K562 (cell line): ENCODE data around the gene RRAGB. TPM values are rescaled to one million over a fixed set of nuclear protein-coding genes. Genes with fewer than 3 reads are reported as not detected.

Experiments
- ATAC-seq: fragments of 200-7000 bp; cut with Tn5 transposase; 3 replicates; pipeline ENCODE4 v1.9.1; 2020; ENCODE audit warnings: moderate library complexity
- BruUV-seq: library from RNA; stranded (reverse); fragments of 400-500 nt; replicated peaks from 2 replicates; lab custom pipeline; 2021; lab: Mats Ljungman, UMichigan
- CTCF ChIA-PET: fragments of 300-600 bp; formaldehyde crosslinking; extraction: SDS; loops from one replicate; lab custom pipeline; 2021; ENCODE audit warnings: low intra/inter-chr PET ratio; lab: Yijun Ruan, JAX
- POLR2A ChIA-PET: fragments of 300-600, 350-650 bp; sonication (Branson Sonifier 250); formaldehyde crosslinking; extraction: SDS; loops from one replicate; lab custom pipeline; 2021; ENCODE audit warnings: antibody characterized with exemption, inconsistent platforms; lab: Yijun Ruan, JAX
- DNase-seq, 4 experiments: peaks; one replicate each; pipeline versions ENCODE4 v3.0.0 to v3.0.0-alpha.2; 2011 to 2018; ENCODE audit warnings: low spot score in 3 of 4, mixed read lengths in 3 of 4; ENCODE audit errors: extremely low read depth in 1 of 4
- FAIRE-seq: peaks from 2 replicates; lab custom pipeline; 2011; peaks lifted over from hg19 to GRCh38; lab: Jason Lieb, UNC
- H2AFZ ChIP-seq: 2 replicates; pipeline ENCODE4 v1.6.0; 2011; ENCODE audit warnings: low read depth, low read length, control low read depth, inconsistent platforms
- H3K27ac ChIP-seq: fragments of 200-600 bp; 3 replicates; pipeline ENCODE4 v1.8.0; 2011; ENCODE audit warnings: low read depth, mild to moderate bottlenecking, control low read depth, inconsistent platforms, low read length, moderate library complexity, mixed read lengths; ENCODE audit errors: extremely low read depth
- H3K27me3 ChIP-seq, 2 experiments: fragments of 300-600 bp in 1 of 2; 2 replicates in 1 of 2; 3 replicates in 1 of 2; pipeline versions ENCODE4 v1.6.0 to v1.8.0; 2011; ENCODE audit warnings: inconsistent platforms in 2 of 2, low read length in 2 of 2, mild to moderate bottlenecking in 1 of 2, mixed read lengths in 1 of 2, moderate library complexity in 1 of 2; ENCODE audit not compliant: control insufficient read depth in 2 of 2, insufficient read depth in 2 of 2
- H3K36me3 ChIP-seq: fragments of 300-600 bp; 3 replicates; pipeline ENCODE4 v1.8.0; 2011; ENCODE audit warnings: mild to moderate bottlenecking, low read length, inconsistent platforms; ENCODE audit not compliant: control insufficient read depth, insufficient read depth
- H3K4me1 ChIP-seq, 2 experiments: fragments of 200-600 bp in 1 of 2; replicated peaks in 1 of 2; 2 replicates in 1 of 2; 3 replicates in 1 of 2; pipeline versions ENCODE4 v1.5.1 to v1.8.0; 2011; ENCODE audit warnings: inconsistent platforms in 2 of 2, low read length in 2 of 2, mild to moderate bottlenecking in 1 of 2, mixed read lengths in 1 of 2, moderate library complexity in 1 of 2; ENCODE audit not compliant: control insufficient read depth in 2 of 2, insufficient read depth in 2 of 2
- H3K4me2 ChIP-seq: 2 replicates; pipeline ENCODE4 v1.6.1; 2011; ENCODE audit warnings: low read length, control low read depth, inconsistent platforms, mixed read lengths; ENCODE audit not compliant: insufficient read depth
- H3K4me3 ChIP-seq: fragments of 200-600 bp; sonication (generic), shearing (Covaris generic); 2 replicates; pipeline ENCODE4 v1.5.1; 2016; ENCODE audit warnings: control low read depth, inconsistent platforms
- H3K79me2 ChIP-seq: fragments of 200-600 bp; 3 replicates; pipeline ENCODE4 v1.8.0; 2011; ENCODE audit warnings: low read length, inconsistent platforms; ENCODE audit not compliant: control insufficient read depth, insufficient read depth
- H3K9ac ChIP-seq, 2 experiments: 2 replicates each; pipeline versions ENCODE4 v1.6.0 to v1.6.1; 2011; ENCODE audit warnings: low read depth in 2 of 2, low read length in 2 of 2, control low read depth in 1 of 2, inconsistent platforms in 1 of 2, mild to moderate bottlenecking in 1 of 2, mixed read lengths in 1 of 2; ENCODE audit not compliant: insufficient read depth in 1 of 2
- H3K9me1 ChIP-seq: one replicate; pipeline ENCODE4 v1.6.0; 2011; ENCODE audit warnings: inconsistent platforms, mild to moderate bottlenecking, low read length, moderate library complexity; ENCODE audit not compliant: control insufficient read depth, insufficient read depth
- H3K9me3 ChIP-seq: replicated peaks from 2 replicates; pipeline ENCODE4 v1.5.1; 2011; ENCODE audit warnings: low read depth, low read length, inconsistent platforms; ENCODE audit not compliant: control insufficient read depth, insufficient read depth
- H4K20me1 ChIP-seq: replicated peaks from 2 replicates; pipeline ENCODE4 v1.6.1; 2011; ENCODE audit warnings: low read length, inconsistent platforms, mixed read lengths; ENCODE audit not compliant: control insufficient read depth, insufficient read depth
- CEBPZ ChIP-seq: fragments of 150-350 bp; IDR thresholded peaks from 2 replicates; pipeline ENCODE4 v1.6.1; 2014; ENCODE audit warnings: low read depth, mild to moderate bottlenecking, low read length, borderline replicate concordance
- CTCFL ChIP-seq: IDR thresholded peaks from 2 replicates; pipeline ENCODE4 v1.6.1; 2011; ENCODE audit warnings: borderline replicate concordance, low read depth, mild to moderate bottlenecking, moderate library complexity, low read length; ENCODE audit not compliant: insufficient read depth, poor library complexity, severe bottlenecking
- NRF1 ChIP-seq, 2 experiments: fragments of 450-650 bp; IDR thresholded peaks in 1 of 2; conservative IDR thresholded peaks in 1 of 2; 2 replicates each; pipeline ENCODE4 v1.6.1; 2014; ENCODE audit warnings: mild to moderate bottlenecking in 2 of 2
- PBX2 ChIP-seq, 2 experiments: IDR thresholded peaks in 1 of 2; conservative IDR thresholded peaks in 1 of 2; 2 replicates each; pipeline ENCODE4 v1.6.1; 2016; ENCODE audit warnings: low read depth in 2 of 2, mild to moderate bottlenecking in 1 of 2, missing compliant biosample characterization in 1 of 2, missing genetic modification characterization in 1 of 2, moderate library complexity in 1 of 2
- ZFP1 ChIP-seq: fragments of 450-650 bp; formaldehyde crosslinking; IDR thresholded peaks from 2 replicates; pipeline ENCODE4 v1.4.0; 2020; ENCODE audit warnings: mild to moderate bottlenecking, mixed read lengths
- ZSCAN29 ChIP-seq: fragments of 450-650 bp; IDR thresholded peaks from 2 replicates; pipeline ENCODE4 v1.6.1; 2017
- WGBS: fragments of 100-300 bp; shearing (Covaris generic); methylation state at CpG from one replicate; pipeline ENCODE4 v1.1.6; 2016; ENCODE audit warnings: low coverage, mixed read lengths; ENCODE audit not compliant: insufficient coverage; ENCODE audit errors: missing lambda C conversion rate; 5-methylcytosine and 5-hydroxymethylcytosine counted together
- in situ Hi-C: fragments of 300-500 bp; cut with MboI; formaldehyde crosslinking; loops from 4 replicates; pipeline ENCODE4 v1.15.0; 2018; ENCODE audit warnings: inconsistent platforms, mixed read lengths
- intact Hi-C: fragments of 100-400 bp; cut with micrococcal nuclease; formaldehyde crosslinking; loops from 2 replicates; pipeline ENCODE4 v1.14.2; 2022
- polyA plus RNA-seq, 8 experiments: library from polyadenylated mRNA; depleted of rRNA in 4 of 8; stranded (reverse) in 5 of 8; unstranded in 3 of 8; fragments of >200 nt; fragmentation: Nextera tagmentation in 2 of 8; fragmentation: Illumina TruSeq in 1 of 8; extraction: Ambion mirVana in 2 of 8; extraction: Trizol in 1 of 8; gene quantifications; 2 replicates each; pipeline versions ENCODE4 v1.2.1 to v1.2.3, GENCODE V29; 2011 to 2014; ENCODE audit warnings: inconsistent platforms in 1 of 8, missing spikeins in 1 of 8
- total RNA-seq, 7 experiments: library from RNA; depleted of rRNA in 6 of 7; stranded (reverse); fragments of >200 nt in 6 of 7; fragmentation: Illumina TruSeq in 2 of 7; extraction: Trizol in 2 of 7; gene quantifications; 2 replicates each; pipeline versions ENCODE4 v1.2.1 to v1.2.3, GENCODE V29; 2011 to 2021; ENCODE audit warnings: low replicate concordance in 1 of 7
- TF ChIP-seq, protein P1 (sequence below): fragments of 250-450 bp; sonication (Bioruptor Pico); IDR thresholded peaks from 2 replicates; pipeline ENCODE4 v1.4.0; 2020

Gene RRAGB
- total and polyA plus RNA-seq, 9 of the 15 experiments (the other 6 are each of a cell fraction or from before 2014, with no cell fraction given) = 5.6 to 15.6 (median 9.1) TPM

- FAIRE-seq = no peak
- no peak for TF ChIP-seq ZFP1 (CRISPR knock-in tag)
- TF ChIP-seq NRF1 (conservative IDR thresholded peaks at IDR 0.05 in 1 of 2, IDR thresholded peaks at IDR 0.05 in 1 of 2) = no peak
- TF ChIP-seq ZSCAN29 = no peak
- TF ChIP-seq, protein P1, sequence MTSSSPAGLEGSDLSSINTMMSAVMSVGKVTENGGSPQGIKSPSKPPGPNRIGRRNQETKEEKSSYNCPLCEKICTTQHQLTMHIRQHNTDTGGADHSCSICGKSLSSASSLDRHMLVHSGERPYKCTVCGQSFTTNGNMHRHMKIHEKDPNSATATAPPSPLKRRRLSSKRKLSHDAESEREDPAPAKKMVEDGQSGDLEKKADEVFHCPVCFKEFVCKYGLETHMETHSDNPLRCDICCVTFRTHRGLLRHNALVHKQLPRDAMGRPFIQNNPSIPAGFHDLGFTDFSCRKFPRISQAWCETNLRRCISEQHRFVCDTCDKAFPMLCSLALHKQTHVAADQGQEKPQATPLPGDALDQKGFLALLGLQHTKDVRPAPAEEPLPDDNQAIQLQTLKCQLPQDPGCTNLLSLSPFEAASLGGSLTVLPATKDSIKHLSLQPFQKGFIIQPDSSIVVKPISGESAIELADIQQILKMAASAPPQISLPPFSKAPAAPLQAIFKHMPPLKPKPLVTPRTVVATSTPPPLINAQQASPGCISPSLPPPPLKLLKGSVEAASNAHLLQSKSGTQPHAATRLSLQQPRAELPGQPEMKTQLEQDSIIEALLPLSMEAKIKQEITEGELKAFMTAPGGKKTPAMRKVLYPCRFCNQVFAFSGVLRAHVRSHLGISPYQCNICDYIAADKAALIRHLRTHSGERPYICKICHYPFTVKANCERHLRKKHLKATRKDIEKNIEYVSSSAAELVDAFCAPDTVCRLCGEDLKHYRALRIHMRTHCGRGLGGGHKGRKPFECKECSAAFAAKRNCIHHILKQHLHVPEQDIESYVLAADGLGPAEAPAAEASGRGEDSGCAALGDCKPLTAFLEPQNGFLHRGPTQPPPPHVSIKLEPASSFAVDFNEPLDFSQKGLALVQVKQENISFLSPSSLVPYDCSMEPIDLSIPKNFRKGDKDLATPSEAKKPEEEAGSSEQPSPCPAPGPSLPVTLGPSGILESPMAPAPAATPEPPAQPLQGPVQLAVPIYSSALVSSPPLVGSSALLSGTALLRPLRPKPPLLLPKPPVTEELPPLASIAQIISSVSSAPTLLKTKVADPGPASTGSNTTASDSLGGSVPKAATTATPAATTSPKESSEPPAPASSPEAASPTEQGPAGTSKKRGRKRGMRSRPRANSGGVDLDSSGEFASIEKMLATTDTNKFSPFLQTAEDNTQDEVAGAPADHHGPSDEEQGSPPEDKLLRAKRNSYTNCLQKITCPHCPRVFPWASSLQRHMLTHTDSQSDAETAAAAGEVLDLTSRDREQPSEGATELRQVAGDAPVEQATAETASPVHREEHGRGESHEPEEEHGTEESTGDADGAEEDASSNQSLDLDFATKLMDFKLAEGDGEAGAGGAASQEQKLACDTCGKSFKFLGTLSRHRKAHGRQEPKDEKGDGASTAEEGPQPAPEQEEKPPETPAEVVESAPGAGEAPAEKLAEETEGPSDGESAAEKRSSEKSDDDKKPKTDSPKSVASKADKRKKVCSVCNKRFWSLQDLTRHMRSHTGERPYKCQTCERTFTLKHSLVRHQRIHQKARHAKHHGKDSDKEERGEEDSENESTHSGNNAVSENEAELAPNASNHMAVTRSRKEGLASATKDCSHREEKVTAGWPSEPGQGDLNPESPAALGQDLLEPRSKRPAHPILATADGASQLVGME (CRISPR knock-in tag) = no peak
- no peak for TF ChIP-seq CEBPZ
- no peak for TF ChIP-seq CTCFL
- no peak for TF ChIP-seq PBX2 (CRISPR knock-in tag; IDR thresholded peaks at IDR 0.05; ENCODE audit: low read depth)
- no peak for TF ChIP-seq PBX2 (tag; conservative IDR thresholded peaks at IDR 0.05; ENCODE audit: low read depth)
Measured at GRCh38 chrX:55750256-55750655, 32.7 kb downstream of the RRAGB start.

More at GRCh38 chrX:55750256-55750655, 32.7 kb downstream of the RRAGB start:
- Histone ChIP-seq H3K4me3 (no peak overlapping the region), H4K20me1 (no peaks in the 10 kb centered on the region), H2AFZ (no peak overlapping the region), H3K27ac (no peak overlapping the region), H3K9me3 (no peaks in the 10 kb centered on the region), H3K79me2 (no peaks in the 10 kb centered on the region), H3K27me3 (no peaks in the 10 kb centered on the region), H3K4me2 (no peak overlapping the region), H3K36me3 (no peaks in the 10 kb centered on the region), H3K9me1 (no peaks in the 10 kb centered on the region), H3K9ac (no peak overlapping the region), H3K4me1 (no peaks in the 10 kb centered on the region)
- ChIA-PET POLR2A (no interaction called here), CTCF (no interaction called here)
- intact Hi-C loops (no loop called here), in situ Hi-C loops (no loop called here)
- BruUV-seq = no TSS peak
- ATAC-seq (no peak), DNase-seq (no peak)
- WGBS = 29% methylated on average over 1 of the region's 1 CpG
